Measurements from ENCODE around the gene ANO2. TPM values are rescaled to one million over a fixed set of nuclear protein-coding genes. Genes with fewer than 3 reads are reported as not detected.
A peak's percentile ranks its signal among the peaks of the same experiment; 100 is the strongest.

Gene ANO2
- total and polyA plus RNA-seq, 7 donors: 1.3 to 9.3 (median 4.2) TPM

DNA sequence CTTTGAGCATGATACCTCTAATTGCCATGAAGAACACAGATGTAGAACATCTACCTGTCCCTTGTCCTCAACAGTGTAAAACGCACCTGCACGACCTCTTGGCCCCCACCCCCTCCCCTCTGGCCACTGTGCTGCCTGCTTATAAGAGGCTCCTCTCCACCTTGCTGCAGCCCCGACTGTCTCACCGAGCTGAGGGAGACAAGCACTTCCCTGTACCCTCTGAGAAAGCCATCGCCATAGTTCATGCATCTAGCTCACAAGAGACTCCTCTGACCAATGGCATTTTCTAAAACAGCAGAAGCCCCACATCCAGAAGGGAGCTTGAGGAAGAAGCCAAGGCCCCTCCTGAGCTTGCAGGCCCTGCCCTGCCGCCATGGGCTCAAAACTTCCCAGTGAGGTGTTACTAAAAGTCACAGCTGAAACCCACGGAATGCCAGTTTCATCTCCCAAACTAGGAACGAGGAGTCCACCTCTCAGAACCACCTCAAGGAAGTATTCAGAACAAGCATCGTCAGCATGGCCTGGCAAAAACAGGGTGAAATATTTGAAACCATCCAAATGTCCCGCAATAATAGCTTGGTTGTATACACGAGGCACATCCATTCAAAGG lies 21.5 kb upstream of the ANO2 start:
- Histone ChIP-seq H3K27me3 (ENCODE audit: insufficient read depth in 3 of 3, low read length in 2 of 3) (peaks cover 0 to 5% (median 0%) of the 10 kb centered on the region in 3 donors), H3K9me3 (no peaks in the 10 kb centered on the region), H3K4me3 (no peak overlapping the region), H3K4me1 (no peaks in the 10 kb centered on the region), H3K27ac (no peak overlapping the region), H3K36me3 (ENCODE audit: insufficient read depth in 1 of 2, low read depth in 1 of 2) (no peaks in the 10 kb centered on the region)
- TF ChIP-seq, protein P1, sequence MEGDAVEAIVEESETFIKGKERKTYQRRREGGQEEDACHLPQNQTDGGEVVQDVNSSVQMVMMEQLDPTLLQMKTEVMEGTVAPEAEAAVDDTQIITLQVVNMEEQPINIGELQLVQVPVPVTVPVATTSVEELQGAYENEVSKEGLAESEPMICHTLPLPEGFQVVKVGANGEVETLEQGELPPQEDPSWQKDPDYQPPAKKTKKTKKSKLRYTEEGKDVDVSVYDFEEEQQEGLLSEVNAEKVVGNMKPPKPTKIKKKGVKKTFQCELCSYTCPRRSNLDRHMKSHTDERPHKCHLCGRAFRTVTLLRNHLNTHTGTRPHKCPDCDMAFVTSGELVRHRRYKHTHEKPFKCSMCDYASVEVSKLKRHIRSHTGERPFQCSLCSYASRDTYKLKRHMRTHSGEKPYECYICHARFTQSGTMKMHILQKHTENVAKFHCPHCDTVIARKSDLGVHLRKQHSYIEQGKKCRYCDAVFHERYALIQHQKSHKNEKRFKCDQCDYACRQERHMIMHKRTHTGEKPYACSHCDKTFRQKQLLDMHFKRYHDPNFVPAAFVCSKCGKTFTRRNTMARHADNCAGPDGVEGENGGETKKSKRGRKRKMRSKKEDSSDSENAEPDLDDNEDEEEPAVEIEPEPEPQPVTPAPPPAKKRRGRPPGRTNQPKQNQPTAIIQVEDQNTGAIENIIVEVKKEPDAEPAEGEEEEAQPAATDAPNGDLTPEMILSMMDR (IDR thresholded peaks at IDR 0.05): no peak
- intact Hi-C loops (cut with DNase I): loop anchor here in 1 of 2 donors (5.0 kb wide), 1 partner anchor 76 kb away; no protein-coding TSS in a partner anchor
- 82 to 88% (median 82%) methylated on average over 11 of the region's 11 CpGs for WGBS, 3 donors
- DNase-seq (no peak), ATAC-seq (no peak)

DNA sequence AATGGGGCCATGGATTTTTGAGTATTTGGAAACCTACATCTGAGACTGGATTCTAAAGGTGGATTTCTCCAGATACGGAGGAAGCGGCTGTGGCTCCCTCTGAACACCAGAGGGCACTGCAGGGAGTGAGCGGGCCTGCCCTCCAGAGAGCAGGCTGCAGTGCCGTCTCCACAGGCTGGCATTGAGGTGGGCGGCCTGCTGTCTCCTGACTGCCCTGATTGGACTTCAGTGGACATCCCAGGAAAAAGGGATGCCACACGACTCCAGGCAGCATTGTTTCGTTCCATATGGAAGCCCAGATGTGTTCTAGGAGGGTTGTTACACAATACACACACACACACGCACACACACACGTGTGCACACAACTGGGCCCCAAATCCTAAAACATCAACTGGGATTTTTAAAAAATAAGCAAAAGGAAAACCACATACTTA lies 20.9 kb upstream of the ANO2 start:
- intact Hi-C loops (cut with DNase I): loop anchor here in 1 of 2 donors (5.0 kb wide), 1 partner anchor 76 kb away; no protein-coding TSS in a partner anchor
- WGBS, 3 donors: 36 to 50% (median 37%) methylated on average over 9 of the region's 9 CpGs
- DNase-seq (no peak), ATAC-seq (peak; percentile 34 to 75 (median 67))
- H3K4me3 ChIP-seq: no peak overlapping the region
- H3K27me3 ChIP-seq (ENCODE audit: insufficient read depth in 3 of 3, low read length in 2 of 3): no peaks in the 10 kb centered on the region
- TF ChIP-seq, protein P1 (IDR thresholded peaks at IDR 0.05): peak; percentile 62
- H3K36me3 ChIP-seq (ENCODE audit: insufficient read depth in 1 of 2, low read depth in 1 of 2): no peaks in the 10 kb centered on the region
- H3K9me3 ChIP-seq: no peaks in the 10 kb centered on the region
- no peaks in the 10 kb centered on the region for H3K4me1 ChIP-seq
- H3K27ac ChIP-seq: no peak overlapping the region

DNA sequence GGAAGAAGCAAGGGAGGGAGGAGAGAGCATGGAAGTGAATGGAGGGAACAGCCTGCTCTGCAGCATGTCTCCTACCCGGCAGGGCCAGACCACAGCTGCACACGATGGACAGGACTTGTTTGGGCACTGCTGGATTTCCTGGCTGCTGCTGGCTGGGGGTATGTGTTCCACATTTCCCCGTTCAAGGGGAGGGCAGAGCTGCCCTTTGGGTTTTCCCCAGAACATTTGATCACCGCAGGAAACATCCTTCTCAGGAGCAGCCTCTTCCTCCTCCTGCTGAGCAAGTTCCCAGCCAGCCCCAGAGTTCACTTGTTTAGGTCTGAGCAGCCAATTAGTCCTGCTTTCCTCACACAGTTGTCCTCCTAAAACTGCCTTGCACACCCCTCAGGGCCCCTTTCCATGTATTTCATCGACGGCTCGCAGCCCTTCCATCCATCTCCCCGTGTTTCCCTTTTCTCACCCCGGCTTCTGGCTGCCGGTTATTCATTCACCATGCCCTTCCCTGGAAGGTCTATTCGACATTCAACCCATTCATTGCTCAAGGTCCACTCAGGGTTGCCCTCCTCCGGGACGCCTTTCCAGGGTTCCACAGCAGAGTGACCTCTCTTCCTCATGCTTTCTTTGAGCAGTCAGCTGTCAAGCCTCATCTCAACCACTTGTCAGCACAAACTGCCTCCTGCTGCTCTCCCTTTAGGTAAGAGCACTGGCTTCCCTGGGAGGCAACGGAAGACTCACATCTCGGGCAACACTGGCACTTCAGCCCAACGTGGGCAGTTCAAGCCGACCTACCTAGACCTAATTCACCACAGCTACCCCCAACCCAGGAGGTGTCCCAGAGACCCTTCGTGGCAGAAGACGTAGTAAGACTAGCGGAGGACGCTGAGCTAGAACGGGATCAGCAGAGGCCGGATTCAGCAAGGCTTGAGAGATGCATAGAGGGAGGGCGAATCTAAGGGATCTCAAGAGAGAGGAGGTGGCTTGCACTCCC lies 20.1 kb upstream of the ANO2 start:
- peak in 1 of 4 donors; percentile 12 for ATAC-seq
- no peaks in the 10 kb centered on the region for H3K36me3 ChIP-seq (ENCODE audit: insufficient read depth in 1 of 2, low read depth in 1 of 2)
- no peak for DNase-seq
- no peaks in the 10 kb centered on the region for H3K4me1 ChIP-seq
- intact Hi-C loops (cut with DNase I): loop anchor here in 1 of 2 donors (5.0 kb wide), 1 partner anchor 77 kb away; no protein-coding TSS in a partner anchor
- TF ChIP-seq, protein P1 (IDR thresholded peaks at IDR 0.05): no peak
- H3K27ac ChIP-seq: no peak overlapping the region
- no peaks in the 10 kb centered on the region for H3K9me3 ChIP-seq
- H3K4me3 ChIP-seq: no peak overlapping the region
- H3K27me3 ChIP-seq (ENCODE audit: insufficient read depth in 3 of 3, low read length in 2 of 3): no peaks in the 10 kb centered on the region
- 64 to 71% (median 64%) methylated on average over 24 of the region's 24 CpGs for WGBS, 3 donors

DNA sequence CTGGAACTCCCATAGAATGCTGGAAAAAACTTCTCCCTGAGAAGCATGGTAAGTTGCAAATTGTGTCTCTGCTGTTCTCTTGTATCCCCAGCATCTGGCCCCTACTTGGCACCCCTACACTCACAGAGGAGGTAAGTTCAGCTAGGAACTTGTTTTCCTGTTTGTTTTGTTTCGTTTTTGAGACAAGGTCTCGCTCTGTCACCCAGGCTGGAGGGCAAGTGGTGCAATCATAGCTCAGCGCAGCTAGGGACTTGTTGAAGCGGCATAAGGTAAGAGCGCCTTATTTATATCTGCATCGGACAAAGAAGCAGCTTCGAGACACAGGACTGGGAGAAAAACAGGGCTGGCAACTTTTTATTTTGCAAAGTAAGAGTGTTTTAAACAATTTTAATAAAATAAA lies 18.5 kb upstream of the ANO2 start:
- H3K27ac ChIP-seq: no peak overlapping the region
- 82 to 87% (median 84%) methylated on average over 7 of the region's 7 CpGs for WGBS, 3 donors
- H3K4me3 ChIP-seq: no peak overlapping the region
- H3K36me3 ChIP-seq (ENCODE audit: insufficient read depth in 1 of 2, low read depth in 1 of 2): no peaks in the 10 kb centered on the region
- no peaks in the 10 kb centered on the region for H3K4me1 ChIP-seq
- no peak for ATAC-seq
- TF ChIP-seq, protein P1 (IDR thresholded peaks at IDR 0.05): no peak
- no peak for DNase-seq
- intact Hi-C loops (cut with DNase I): no loop called here
- no peaks in the 10 kb centered on the region for H3K27me3 ChIP-seq (ENCODE audit: insufficient read depth in 3 of 3, low read length in 2 of 3)
- H3K9me3 ChIP-seq: no peaks in the 10 kb centered on the region
